ENCODE results near the gene PPIL1.

The PPIL1 gene

DNA sequence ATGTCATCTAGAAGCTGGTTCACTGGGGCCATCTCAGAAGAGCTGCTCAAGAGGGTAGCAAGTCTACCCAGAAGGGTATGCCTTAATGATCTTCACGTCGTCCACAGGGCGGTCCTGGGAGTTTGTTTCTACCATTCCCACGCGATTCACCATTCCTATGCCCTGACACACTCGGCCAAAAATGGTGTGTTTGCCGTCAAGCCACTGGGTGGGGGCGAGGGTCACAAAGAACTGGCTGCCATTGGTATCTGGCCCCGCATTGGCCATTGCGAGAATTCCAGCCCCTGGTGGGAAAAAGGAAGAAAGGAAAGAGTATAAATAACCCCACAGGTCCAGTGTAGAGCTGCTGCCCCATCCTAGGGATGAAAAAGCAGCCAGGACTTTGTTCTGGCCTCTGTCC is 18.9 kb downstream of the PPIL1 start:
- DNase-seq (ENCODE audit: low read depth) = no peak

GRCh38 chr6:36853325-36853724 is 21.3 kb downstream of the PPIL1 start:
- no peak for DNase-seq (ENCODE audit: low read depth)

DNA sequence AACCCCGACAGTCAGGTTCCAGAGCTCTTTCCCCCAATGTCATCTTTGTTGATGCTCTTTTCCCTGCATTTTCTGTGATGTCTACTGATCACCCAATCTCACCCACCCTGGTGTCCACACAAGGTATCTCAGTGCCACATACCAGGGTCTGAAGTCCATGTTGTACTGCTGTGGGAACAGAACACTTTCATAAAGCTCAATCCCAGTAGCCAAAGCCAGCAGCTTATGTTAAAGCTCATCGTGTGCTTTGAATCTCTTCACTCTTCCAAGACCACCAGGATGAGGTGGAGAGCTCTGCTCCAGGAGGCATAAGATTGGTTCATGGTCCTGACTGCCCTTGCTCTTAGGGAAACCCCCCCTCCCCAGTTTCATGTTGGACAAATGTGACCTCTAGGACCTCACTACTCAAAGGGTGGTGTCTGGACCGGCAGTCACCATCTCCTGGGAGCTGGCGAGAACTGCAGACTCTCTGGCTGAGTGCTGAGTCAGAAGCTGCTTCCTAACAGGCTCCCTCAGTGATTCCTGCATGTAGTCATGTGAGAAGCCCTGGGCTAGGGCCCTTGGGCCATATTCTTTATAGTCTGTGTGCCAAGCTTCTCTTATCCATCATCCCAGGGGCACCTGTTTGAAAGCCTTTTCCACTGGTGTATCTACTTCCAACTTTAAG is 22.0 kb downstream of the PPIL1 start:
- DNase-seq (ENCODE audit: low read depth) = no peak

DNA sequence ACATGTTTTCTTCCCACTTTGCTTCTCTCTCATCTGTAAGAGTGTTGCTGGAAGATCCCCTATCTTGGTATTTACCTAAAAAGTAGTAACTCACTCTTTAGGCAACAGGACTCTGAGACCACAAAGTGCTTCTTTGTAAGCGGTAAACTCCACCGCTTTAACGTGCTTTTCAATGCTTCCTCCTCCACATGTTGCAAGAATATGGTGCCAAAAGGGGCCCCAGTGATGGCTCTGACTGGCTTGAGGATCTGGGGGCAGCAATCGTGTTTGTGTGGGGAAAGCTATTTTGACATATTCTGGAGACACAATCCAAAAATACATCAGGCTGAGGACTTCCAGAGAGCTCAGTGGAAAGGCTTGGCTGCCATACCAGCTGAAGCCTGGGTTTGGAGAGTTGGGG is 23.0 kb downstream of the PPIL1 start:
- no peak for DNase-seq (ENCODE audit: low read depth)

DNA sequence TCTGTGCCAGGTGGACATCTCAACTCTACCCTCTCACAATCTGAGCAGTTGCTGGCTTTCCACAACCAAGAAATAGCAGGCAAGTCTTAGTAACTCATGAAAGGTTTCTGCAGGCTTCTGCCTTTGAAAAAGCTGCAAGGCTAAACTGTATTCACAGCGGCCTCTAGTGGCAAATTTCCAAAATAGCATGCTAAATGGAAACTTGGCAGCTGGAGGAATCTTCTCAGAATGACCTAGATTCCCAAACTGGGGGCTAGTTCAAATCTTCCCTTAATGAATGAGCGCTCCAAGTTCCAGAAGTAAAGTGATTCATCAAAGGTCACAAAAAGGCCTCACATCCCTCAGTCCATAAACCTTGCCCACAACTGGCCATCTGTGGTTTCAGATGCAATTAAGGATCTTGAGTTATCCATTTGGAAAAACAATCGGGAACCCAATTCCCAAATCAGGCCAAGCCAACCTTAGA is 23.4 kb downstream of the PPIL1 start:
- no peak for DNase-seq (ENCODE audit: low read depth)

- DNase-seq (ENCODE audit: low read depth) = no peak
Measured at GRCh38 chr6:36850021-36850420, 24.6 kb downstream of the PPIL1 start.

GRCh38 chr6:36848658-36849441 is 25.8 kb downstream of the PPIL1 start:
- no peak for DNase-seq (ENCODE audit: low read depth)

GRCh38 chr6:36847991-36848390 is 26.6 kb downstream of the PPIL1 start:
- DNase-seq (ENCODE audit: low read depth) = no peak

GRCh38 chr6:36847152-36847551 is 27.5 kb downstream of the PPIL1 start:
- no peak for DNase-seq (ENCODE audit: low read depth)

DNA sequence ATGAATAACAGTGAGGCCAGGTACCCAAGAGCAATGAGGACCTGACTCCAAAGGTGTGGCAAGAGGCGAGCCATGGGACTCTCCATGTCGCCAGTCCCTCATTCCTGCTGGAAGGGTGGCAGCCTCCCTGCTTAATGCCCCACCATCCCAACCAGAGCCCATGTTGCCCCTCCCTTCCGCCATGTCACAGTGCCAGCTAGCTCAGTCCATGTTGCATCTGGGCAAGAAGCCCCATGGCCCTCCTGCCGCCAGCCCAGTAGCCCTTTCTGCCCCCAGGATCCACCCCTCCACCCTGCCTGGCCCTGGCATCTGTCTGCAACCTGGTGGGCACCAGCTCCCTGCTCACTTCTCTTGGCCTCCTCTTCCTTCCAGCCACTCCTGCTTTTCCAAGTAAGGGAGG is 29.4 kb downstream of the PPIL1 start:
- no peak for DNase-seq (ENCODE audit: low read depth)

DNA sequence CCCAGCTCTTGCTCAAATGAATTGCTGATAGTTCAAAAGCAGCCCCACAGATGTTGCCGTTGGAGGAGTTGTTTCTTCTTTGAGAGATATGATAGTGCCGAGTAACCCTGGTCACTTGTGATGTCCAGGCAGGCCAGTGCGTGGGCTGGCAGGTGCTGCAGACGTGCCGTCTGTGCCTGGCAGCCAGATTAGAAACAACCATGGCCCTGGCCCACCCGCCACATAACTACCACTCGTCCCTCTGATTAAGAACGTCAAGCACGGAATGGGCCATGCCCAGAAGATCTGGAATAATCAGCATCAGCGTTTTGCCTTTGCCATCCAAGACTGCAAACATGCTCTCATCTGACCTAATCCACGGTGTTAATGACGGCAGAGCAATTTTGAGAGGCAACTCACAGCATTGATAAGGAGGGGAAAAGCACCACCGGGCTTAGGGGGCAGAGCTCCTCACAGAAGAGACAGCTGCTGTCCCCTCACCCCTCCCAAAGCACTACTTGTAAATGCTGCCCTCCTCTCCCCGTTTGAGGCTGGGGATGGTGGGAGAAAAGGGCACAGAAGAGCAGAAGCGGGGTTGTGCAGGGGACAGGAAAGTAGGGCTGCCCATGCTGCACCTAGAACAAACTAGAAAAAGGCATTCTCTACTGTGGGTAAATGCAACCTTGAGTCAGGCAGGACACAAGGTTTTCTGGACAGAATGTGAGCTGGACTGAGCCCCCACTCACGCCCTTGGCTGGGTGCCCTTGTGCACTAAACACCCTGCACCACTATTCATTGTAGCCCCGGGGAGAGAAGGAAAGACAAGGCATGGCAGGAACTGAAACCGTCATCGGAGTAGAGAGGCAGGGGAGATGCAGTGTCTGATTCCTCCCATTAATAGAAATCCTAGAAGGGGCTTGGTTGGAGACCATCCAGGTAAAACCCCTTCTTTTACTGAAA is 30.1 kb downstream of the PPIL1 start:
- DNase-seq (ENCODE audit: low read depth) = no peak

GRCh38 chr6:36843170-36843569 is 31.4 kb downstream of the PPIL1 start:
- no peak for DNase-seq (ENCODE audit: low read depth)

- DNase-seq (ENCODE audit: low read depth) = no peak
Measured at GRCh38 chr6:36841756-36842155, 32.8 kb downstream of the PPIL1 start.

GRCh38 chr6:36840432-36841403 is 33.9 kb downstream of the PPIL1 start:
- DNase-seq (ENCODE audit: low read depth) = peak; percentile 22

DNA sequence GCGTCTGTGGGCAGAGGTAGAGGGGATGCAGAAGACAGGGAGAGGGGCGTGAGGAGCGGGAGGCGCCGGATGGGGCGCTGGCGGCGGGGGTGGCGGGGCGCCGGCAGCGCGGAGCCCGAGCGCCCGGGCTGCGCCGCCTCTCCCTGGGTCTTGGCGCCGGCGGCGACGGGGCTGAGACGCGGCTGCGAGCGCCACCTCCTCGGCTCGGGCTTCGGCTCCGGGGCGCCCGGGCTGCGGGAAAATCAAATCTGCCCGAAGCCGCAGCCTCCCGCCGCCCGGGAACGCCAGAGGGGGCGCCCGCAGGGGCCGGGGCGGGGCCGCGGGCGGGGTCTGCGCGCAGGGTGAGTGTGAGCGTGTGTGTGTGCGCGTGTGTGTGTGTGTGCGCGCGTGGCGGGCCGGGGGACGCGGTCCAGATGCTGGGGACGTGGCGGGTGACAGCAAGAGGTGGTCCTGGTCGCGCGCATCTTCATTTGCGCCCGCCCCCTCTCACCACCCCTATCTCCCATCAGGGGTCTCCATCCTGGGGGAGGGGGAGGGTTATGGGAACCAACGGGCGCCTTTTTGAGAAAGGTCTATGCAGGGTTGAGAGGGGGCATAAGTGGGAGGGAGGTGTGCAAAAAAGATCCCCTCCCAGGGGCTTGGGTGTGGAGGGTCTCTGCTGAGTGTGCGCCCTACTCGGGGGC is 34.7 kb downstream of the PPIL1 start:
- DNase-seq (ENCODE audit: low read depth) = no peak

- DNase-seq (ENCODE audit: low read depth) = no peak
Measured at GRCh38 chr6:36838896-36839748, 35.5 kb downstream of the PPIL1 start, which contains the start of gene CPNE5. Gene CPNE5, minus strand, starts transcription at chr6:36839444. Its CDS starts 67 bp downstream, at chr6:36839377.

DNA sequence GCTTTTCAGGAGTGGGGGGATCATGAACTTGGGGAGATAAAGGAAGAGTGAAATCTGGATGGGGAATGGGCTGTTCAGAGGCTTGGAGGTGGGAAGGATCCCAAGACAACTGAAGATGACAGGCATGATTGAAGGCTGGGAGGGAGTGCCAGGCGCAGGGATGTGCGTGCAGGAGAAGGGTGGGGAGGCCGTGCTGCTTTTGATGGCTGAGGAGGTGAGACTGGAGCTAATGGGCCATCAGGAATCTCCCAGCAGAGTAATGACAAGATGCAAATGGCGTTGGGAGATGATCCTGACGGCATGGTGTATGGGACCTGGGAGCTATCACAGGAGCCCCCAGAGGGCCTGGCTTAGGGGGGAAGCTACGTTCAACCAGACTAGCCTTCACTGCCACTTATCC is 36.9 kb downstream of the PPIL1 start:
- no peak for DNase-seq (ENCODE audit: low read depth)

DNA sequence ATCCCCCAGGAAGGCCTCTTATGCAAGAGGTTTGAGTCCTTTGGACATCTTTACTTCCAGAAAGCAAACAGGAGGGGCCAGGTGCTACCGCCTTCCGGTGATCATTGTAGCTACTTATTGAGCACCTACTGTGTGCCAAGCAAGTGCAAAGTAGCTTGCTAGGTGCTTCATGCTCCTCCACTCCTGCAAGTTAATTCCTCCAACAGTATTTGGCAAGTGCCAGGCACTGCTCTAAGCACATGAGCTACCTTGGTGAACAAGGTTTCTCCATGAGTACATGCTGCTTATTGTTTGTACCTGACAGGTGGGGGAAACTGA is 37.6 kb downstream of the PPIL1 start:
- no peak for DNase-seq (ENCODE audit: low read depth)

GRCh38 chr6:36836111-36837021 is 38.2 kb downstream of the PPIL1 start:
- DNase-seq (ENCODE audit: low read depth) = no peak

All from stimulated activated CD8-positive, alpha-beta memory T cell treated with anti-CD3 and anti-CD28 coated beads, Interleukin-4, amount 100 ng/mL, for 24 hours (primary cell).